IMR-90 (cell line): ENCODE data around the gene FBXW8. TPM values are rescaled to one million over a fixed set of nuclear protein-coding genes. Genes with fewer than 3 reads are reported as not detected.

ENCODE experiments used
- ATAC-seq: fragments of 200-7000 bp; cut with Tn5 transposase; 2 replicates; pipeline ENCODE4 v1.9.1; 2020; ENCODE audit warnings: low read depth, mild to moderate bottlenecking, moderate library complexity
- BruUV-seq: library from RNA; stranded (reverse); fragments of 400-500 nt; replicated peaks from 2 replicates; lab custom pipeline; 2021; lab: Mats Ljungman, UMichigan
- CTCF ChIA-PET: fragments of 300-600 bp; formaldehyde crosslinking; extraction: SDS; loops from one replicate; lab custom pipeline; 2021; ENCODE audit warnings: antibody characterized with exemption; lab: Yijun Ruan, JAX
- POLR2A ChIA-PET: fragments of 300-600 bp; sonication (Branson Sonifier 250); formaldehyde crosslinking; loops from one replicate; lab custom pipeline; 2022; ENCODE audit warnings: antibody characterized with exemption; ENCODE audit not compliant: unreplicated experiment; lab: Charles Lee
- DNase-seq: peaks from one replicate; pipeline ENCODE4 v3.0.0; 2013
- H2AFZ ChIP-seq: replicated peaks from 2 replicates; pipeline ENCODE3; 2013; ENCODE audit warnings: low read length, mild to moderate bottlenecking; ENCODE audit not compliant: poor library complexity
- H2AK5ac ChIP-seq: 2 replicates; pipeline ENCODE4 v1.6.1; 2013; ENCODE audit warnings: low read depth, low read length, inconsistent platforms
- H2AK9ac ChIP-seq: replicated peaks from 2 replicates; pipeline ENCODE3; 2013; ENCODE audit warnings: mild to moderate bottlenecking, low read depth, low read length, moderate library complexity; ENCODE audit not compliant: poor library complexity
- H2BK120ac ChIP-seq: 2 replicates; pipeline ENCODE4 v1.6.1; 2013; ENCODE audit warnings: low read depth, low read length, inconsistent platforms
- H2BK15ac ChIP-seq: 3 replicates; pipeline ENCODE4 v1.6.1; 2013; ENCODE audit warnings: low read depth, low read length, inconsistent platforms
- H2BK20ac ChIP-seq: 2 replicates; pipeline ENCODE4 v1.6.1; 2013; ENCODE audit warnings: low read depth, mild to moderate bottlenecking, inconsistent platforms, low read length, moderate library complexity
- H2BK5ac ChIP-seq: 2 replicates; pipeline ENCODE4 v1.6.1; 2013; ENCODE audit warnings: mild to moderate bottlenecking, low read depth, low read length, inconsistent platforms; ENCODE audit not compliant: poor library complexity, severe bottlenecking
- H3K14ac ChIP-seq: replicated peaks from 2 replicates; pipeline ENCODE4 v1.6.1; 2013; ENCODE audit warnings: low read depth, low read length, inconsistent platforms
- H3K18ac ChIP-seq: 2 replicates; pipeline ENCODE4 v1.6.1; 2013; ENCODE audit warnings: low read depth, low read length, control low read depth
- H3K23ac ChIP-seq: 2 replicates; pipeline ENCODE4 v1.6.1; 2013; ENCODE audit warnings: low read depth, low read length, inconsistent platforms
- H3K27ac ChIP-seq: 2 replicates; pipeline ENCODE4 v1.5.1; 2013; ENCODE audit warnings: mild to moderate bottlenecking, control low read depth, low read length; ENCODE audit not compliant: insufficient read depth
- H3K27me3 ChIP-seq: 2 replicates; pipeline ENCODE4 v1.6.1; 2013; ENCODE audit warnings: low read length; ENCODE audit not compliant: control insufficient read depth, insufficient read depth
- H3K36me3 ChIP-seq: 2 replicates; pipeline ENCODE4 v1.6.1; 2013; ENCODE audit warnings: low read length, mixed read lengths; ENCODE audit not compliant: control insufficient read depth, insufficient read depth
- H3K4ac ChIP-seq: 2 replicates; pipeline ENCODE4 v1.6.1; 2013; ENCODE audit warnings: low read depth, low read length, inconsistent platforms
- H3K4me1 ChIP-seq: 2 replicates; pipeline ENCODE4 v1.6.1; 2013; ENCODE audit warnings: low read length, mixed read lengths; ENCODE audit not compliant: control insufficient read depth, insufficient read depth
- H3K4me2 ChIP-seq: 2 replicates; pipeline ENCODE4 v1.6.1; 2013; ENCODE audit warnings: low read depth, mild to moderate bottlenecking, control low read depth, low read length, moderate library complexity
- H3K4me3 ChIP-seq: 2 replicates; pipeline ENCODE4 v1.5.1; 2013; ENCODE audit warnings: low read depth, mild to moderate bottlenecking, control low read depth, low read length, moderate library complexity; ENCODE audit not compliant: insufficient read depth
- H3K56ac ChIP-seq: 2 replicates; pipeline ENCODE4 v1.6.1; 2013; ENCODE audit warnings: low read length, inconsistent platforms; ENCODE audit not compliant: insufficient read depth; ENCODE audit errors: extremely low read depth
- H3K79me1 ChIP-seq, 2 experiments: 2 replicates each; pipeline ENCODE4 v1.6.1; 2013; ENCODE audit warnings: low read length in 2 of 2, inconsistent platforms in 1 of 2, low read depth in 1 of 2
- H3K9ac ChIP-seq: 2 replicates; pipeline ENCODE4 v1.6.1; 2013; ENCODE audit warnings: low read depth, low read length, control low read depth
- H3K9me1 ChIP-seq: 2 replicates; pipeline ENCODE4 v1.6.1; 2013; ENCODE audit warnings: low read length, inconsistent platforms; ENCODE audit not compliant: insufficient read depth
- H3K9me3 ChIP-seq: 2 replicates; pipeline ENCODE4 v1.6.1; 2013; ENCODE audit warnings: low read length; ENCODE audit not compliant: control insufficient read depth, insufficient read depth
- H4K20me1 ChIP-seq: 2 replicates; pipeline ENCODE4 v1.6.1; 2013; ENCODE audit warnings: low read length, inconsistent platforms; ENCODE audit not compliant: insufficient read depth
- H4K5ac ChIP-seq: 2 replicates; pipeline ENCODE4 v1.6.1; 2013; ENCODE audit warnings: mild to moderate bottlenecking, low read depth, low read length, control low read depth
- H4K8ac ChIP-seq, 2 experiments: 2 replicates each; pipeline ENCODE4 v1.6.1; 2013; ENCODE audit warnings: low read depth in 2 of 2, low read length in 2 of 2, control low read depth in 1 of 2, inconsistent platforms in 1 of 2
- H4K91ac ChIP-seq: 2 replicates; pipeline ENCODE4 v1.6.1; 2013; ENCODE audit warnings: low read depth, low read length, inconsistent platforms; ENCODE audit not compliant: insufficient read depth
- FOS ChIP-seq: fragments of 150-350 bp; IDR thresholded peaks from 2 replicates; pipeline ENCODE4 v1.6.1; 2016; ENCODE audit warnings: low read depth, low read length
- SMC3 ChIP-seq: fragments of 150-350 bp; IDR thresholded peaks from 2 replicates; pipeline ENCODE4 v1.6.1; 2016; ENCODE audit warnings: low read depth, mild to moderate bottlenecking, antibody characterized with exemption, low read length, moderate library complexity
- WGBS, 2 experiments: methylation state at CpG; one replicate each; pipeline versions ENCODE4 v1.1.5 to v1.1.7; 2013; ENCODE audit warnings: missing lambda C conversion rate in 2 of 2; ENCODE audit not compliant: insufficient read length in 1 of 2; ENCODE audit errors: extremely low coverage in 2 of 2; 5-methylcytosine and 5-hydroxymethylcytosine counted together
- dilution Hi-C: fragments of 300-500 bp; cut with HindIII; formaldehyde crosslinking; loops from one replicate; pipeline ENCODE4 v1.14.3; 2018; ENCODE audit warnings: low sequenced_read_pairs; ENCODE audit not compliant: unreplicated experiment
- in situ Hi-C: fragments of 300-500 bp; cut with MboI; formaldehyde crosslinking; loops from 3 replicates; pipeline ENCODE4 v1.14.3; 2019; ENCODE audit warnings: low sequenced_read_pairs, inconsistent platforms, mixed read lengths
- intact Hi-C: fragments of 100-400 bp; cut with micrococcal nuclease; formaldehyde crosslinking; loops from 2 replicates; pipeline ENCODE4 v1.10.0; 2022
- polyA plus RNA-seq, 3 experiments: library from polyadenylated mRNA; depleted of rRNA; stranded (reverse); fragments of >200 nt; gene quantifications; 2 replicates each; pipeline ENCODE4 v1.2.3, GENCODE V29; 2012; ENCODE audit warnings: low replicate concordance in 1 of 3
- total RNA-seq: library from RNA; depleted of rRNA; stranded (reverse); fragments of >200 nt; gene quantifications from 2 replicates; pipeline ENCODE4 v1.2.3, GENCODE V29; 2012

The FBXW8 gene
- total and polyA plus RNA-seq, 2 of the 4 experiments (the other 2 are of a cell fraction), result 20.3 to 25.8 TPM

DNA sequence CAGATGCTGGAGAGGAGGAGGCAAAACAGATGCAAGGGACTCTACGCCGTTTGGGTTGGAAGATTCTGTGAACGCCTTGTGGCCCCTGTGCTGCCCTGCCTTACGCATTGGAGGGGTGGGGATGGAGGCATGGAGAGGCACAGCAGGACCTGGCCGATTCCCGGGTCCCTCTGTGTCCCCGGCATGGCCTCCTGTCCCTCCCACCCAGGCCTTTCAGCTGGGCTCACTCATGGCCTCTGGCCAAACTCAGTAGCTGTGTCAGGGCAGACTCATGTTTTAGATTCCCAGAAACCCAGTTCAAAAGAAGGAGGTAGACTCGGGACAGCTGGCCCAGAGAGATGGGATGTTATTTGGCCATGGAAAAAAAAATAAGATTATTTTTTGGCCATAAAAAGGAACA lies 148.4 kb downstream of the FBXW8 start:
- H2AK9ac ChIP-seq, result no peak overlapping the region
- H3K4me1 ChIP-seq, result no peaks in the 10 kb centered on the region
- no peaks in the 10 kb centered on the region for H3K79me1 ChIP-seq
- H2BK15ac ChIP-seq, result no peak overlapping the region
- no peak overlapping the region for H3K27ac ChIP-seq
- dilution Hi-C loops, result no loop called here
- 5% methylated on average over 3 of the region's 8 CpGs; no CpG with 5 or more reads in 1 of the 2 experiments for WGBS, 2 experiments
- in situ Hi-C loops, result no loop called here
- H3K18ac ChIP-seq, result no peak overlapping the region
- no peak overlapping the region for H4K91ac ChIP-seq
- ChIA-PET CTCF (interaction anchor here (0.6 kb wide), 1 partner anchor 376 kb away, joined by 3 read pairs; no protein-coding TSS in a partner anchor), POLR2A (no interaction called here)
- no peaks in the 10 kb centered on the region for H4K20me1 ChIP-seq
- no peak for DNase-seq
- no peak overlapping the region for H3K9ac ChIP-seq
- no TSS peak for BruUV-seq
- H3K9me3 ChIP-seq, result no peaks in the 10 kb centered on the region
- no peak overlapping the region for H3K56ac ChIP-seq
- no peaks in the 10 kb centered on the region for H3K36me3 ChIP-seq
- no peak overlapping the region for H4K8ac ChIP-seq
- ATAC-seq, result no peak
- no peak overlapping the region for H4K5ac ChIP-seq
- no peak overlapping the region for H3K14ac ChIP-seq
- no peak overlapping the region for H3K4me2 ChIP-seq
- H2BK120ac ChIP-seq, result no peak overlapping the region
- intact Hi-C loops, result no loop called here
- H3K23ac ChIP-seq, result no peak overlapping the region
- no peaks in the 10 kb centered on the region for H3K9me1 ChIP-seq
- no peak overlapping the region for H3K4me3 ChIP-seq
- peaks cover 36% of the 10 kb centered on the region for H3K27me3 ChIP-seq
- no peak for TF ChIP-seq FOS
- TF ChIP-seq SMC3, result no peak
- no peak overlapping the region for H2AFZ ChIP-seq
- H2BK5ac ChIP-seq, result no peak overlapping the region
- H2BK20ac ChIP-seq, result no peak overlapping the region
- no peak overlapping the region for H3K4ac ChIP-seq
- no peak overlapping the region for H2AK5ac ChIP-seq
